H9 (cell line): ENCODE results near the gene OMA1. TPM values are rescaled to one million over a fixed set of nuclear protein-coding genes. Genes with fewer than 3 reads are reported as not detected.

Source experiments
- DNase-seq: peaks from one replicate; pipeline ENCODE4 v3.0.0-alpha.2; 2017
- H2AFZ ChIP-seq: one replicate; pipeline ENCODE4 v1.6.1; 2013; ENCODE audit warnings: mild to moderate bottlenecking, low read length, control low read depth, moderate library complexity
- H2AK5ac ChIP-seq: 2 replicates; pipeline ENCODE4 v1.6.1; 2013; ENCODE audit warnings: low read length, control low read depth, mixed read lengths; ENCODE audit not compliant: insufficient read length
- H2BK120ac ChIP-seq: one replicate; pipeline ENCODE4 v1.6.1; 2013; ENCODE audit warnings: low read depth, mild to moderate bottlenecking, low read length, control low read depth, inconsistent platforms; ENCODE audit not compliant: poor library complexity, severe bottlenecking
- H2BK12ac ChIP-seq: 2 replicates; pipeline ENCODE4 v1.6.1; 2013; ENCODE audit warnings: low read length, control low read depth, mixed read lengths, low read depth; ENCODE audit not compliant: insufficient read length
- H2BK15ac ChIP-seq: 2 replicates; pipeline ENCODE4 v1.6.1; 2013; ENCODE audit warnings: low read depth, low read length, control low read depth
- H2BK20ac ChIP-seq: one replicate; pipeline ENCODE4 v1.6.1; 2013; ENCODE audit warnings: low read depth, mild to moderate bottlenecking, low read length, control low read depth, inconsistent platforms; ENCODE audit not compliant: poor library complexity, severe bottlenecking
- H2BK5ac ChIP-seq: 2 replicates; pipeline ENCODE4 v1.6.1; 2013; ENCODE audit warnings: low read length, control low read depth, mixed read lengths; ENCODE audit not compliant: insufficient read length
- H3K14ac ChIP-seq: 2 replicates; pipeline ENCODE4 v1.6.1; 2013; ENCODE audit warnings: low read length, control low read depth; ENCODE audit not compliant: insufficient read depth
- H3K18ac ChIP-seq: 2 replicates; pipeline ENCODE4 v1.6.1; 2013; ENCODE audit warnings: low read depth, mild to moderate bottlenecking, mixed read lengths, low read length, control low read depth; ENCODE audit not compliant: insufficient read length
- H3K23ac ChIP-seq: 2 replicates; pipeline ENCODE4 v1.6.1; 2013; ENCODE audit warnings: low read length, control low read depth, mixed read lengths, low read depth; ENCODE audit not compliant: insufficient read length
- H3K23me2 ChIP-seq: 2 replicates; pipeline ENCODE4 v1.6.1; 2013; ENCODE audit warnings: low read depth, mild to moderate bottlenecking, mixed read lengths, low read length, control low read depth; ENCODE audit not compliant: insufficient read length, poor library complexity, severe bottlenecking
- H3K27ac ChIP-seq: 2 replicates; pipeline ENCODE4 v1.5.1; 2013; ENCODE audit warnings: low read length, control low read depth, mixed read lengths, low read depth; ENCODE audit not compliant: insufficient read length
- H3K27me3 ChIP-seq: 2 replicates; pipeline ENCODE4 v1.6.1; 2013; ENCODE audit warnings: low read length, control low read depth, inconsistent platforms; ENCODE audit not compliant: insufficient read depth
- H3K4ac ChIP-seq: 2 replicates; pipeline ENCODE4 v1.6.1; 2013; ENCODE audit warnings: low read depth, mild to moderate bottlenecking, control low read depth, inconsistent platforms, low read length, moderate library complexity
- H3K4me1 ChIP-seq: 2 replicates; pipeline ENCODE4 v1.6.1; 2013; ENCODE audit warnings: low read length, control low read depth, inconsistent platforms; ENCODE audit not compliant: insufficient read depth
- H3K4me2 ChIP-seq: 2 replicates; pipeline ENCODE4 v1.6.1; 2013; ENCODE audit warnings: low read length, control low read depth, mixed read lengths; ENCODE audit not compliant: insufficient read length, insufficient read depth
- H3K56ac ChIP-seq: 2 replicates; pipeline ENCODE4 v1.6.1; 2013; ENCODE audit warnings: low read depth, mild to moderate bottlenecking, mixed read lengths, low read length, control low read depth; ENCODE audit not compliant: insufficient read length
- H3K79me1 ChIP-seq: 2 replicates; pipeline ENCODE4 v1.6.1; 2013; ENCODE audit warnings: low read depth, mild to moderate bottlenecking, moderate library complexity, low read length, control low read depth, inconsistent platforms; ENCODE audit not compliant: insufficient read depth, poor library complexity, severe bottlenecking
- H3K79me2 ChIP-seq: 2 replicates; pipeline ENCODE4 v1.6.1; 2013; ENCODE audit warnings: low read length, control low read depth, inconsistent platforms; ENCODE audit not compliant: insufficient read depth
- H3K9ac ChIP-seq: 2 replicates; pipeline ENCODE4 v1.6.1; 2013; ENCODE audit warnings: low read length, control low read depth, mixed read lengths; ENCODE audit not compliant: insufficient read length; ENCODE audit errors: extremely low read depth
- H3K9me3 ChIP-seq: one replicate; pipeline ENCODE4 v1.6.1; 2013; ENCODE audit warnings: low read depth, low read length, inconsistent platforms; ENCODE audit not compliant: control insufficient read depth
- H3T11ph ChIP-seq: one replicate; pipeline ENCODE4 v1.6.1; 2013; ENCODE audit warnings: mild to moderate bottlenecking, low read length, control low read depth, inconsistent platforms
- H4K20me1 ChIP-seq: one replicate; pipeline ENCODE4 v1.6.1; 2013; ENCODE audit not compliant: control insufficient read depth, insufficient read length, insufficient read depth
- H4K5ac ChIP-seq: 2 replicates; pipeline ENCODE4 v1.6.1; 2013; ENCODE audit warnings: low read depth, mild to moderate bottlenecking, mixed read lengths, low read length, control low read depth; ENCODE audit not compliant: insufficient read length
- H4K8ac ChIP-seq: replicated peaks from 2 replicates; pipeline ENCODE4 v1.6.1; 2013; ENCODE audit warnings: low read length, control low read depth, mixed read lengths, low read depth; ENCODE audit not compliant: insufficient read length
- H4K91ac ChIP-seq: 2 replicates; pipeline ENCODE4 v1.6.1; 2013; ENCODE audit warnings: low read depth, mild to moderate bottlenecking, moderate library complexity, mixed read lengths, low read length, control low read depth; ENCODE audit not compliant: insufficient read length
- H3K27ac Mint-ChIP-seq, 3 experiments: 2 replicates in 2 of 3; 3 replicates in 1 of 3; pipeline ENCODE4 v1.8.0; 2020 to 2021; ENCODE audit warnings: mixed read lengths in 3 of 3, mild to moderate bottlenecking in 1 of 3, moderate library complexity in 1 of 3
- H3K27me3 Mint-ChIP-seq: 2 replicates; pipeline ENCODE4 v1.8.0; 2021; ENCODE audit warnings: low read depth, mild to moderate bottlenecking, moderate library complexity, mixed read lengths
- H3K36me3 Mint-ChIP-seq, 3 experiments: 2 replicates in 2 of 3; 3 replicates in 1 of 3; pipeline ENCODE4 v1.8.0; 2020 to 2021; ENCODE audit warnings: low read depth in 3 of 3, mixed read lengths in 3 of 3; ENCODE audit not compliant: insufficient read depth in 1 of 3
- H3K4me1 Mint-ChIP-seq, 2 experiments: 2 replicates each; pipeline ENCODE4 v1.8.0; 2020; ENCODE audit warnings: mixed read lengths in 2 of 2
- H3K4me3 Mint-ChIP-seq, 2 experiments: 2 replicates in 1 of 2; 3 replicates in 1 of 2; pipeline ENCODE4 v1.8.0; 2020 to 2021; ENCODE audit warnings: mild to moderate bottlenecking in 2 of 2, mixed read lengths in 2 of 2, moderate library complexity in 1 of 2
- H3K9me3 Mint-ChIP-seq, 2 experiments: 2 replicates in 1 of 2; 3 replicates in 1 of 2; pipeline ENCODE4 v1.8.0; 2020; ENCODE audit warnings: mild to moderate bottlenecking in 2 of 2, mixed read lengths in 2 of 2, moderate library complexity in 1 of 2
- WGBS: extraction: QIAGEN DNeasy Blood & Tissue Kit; methylation state at CpG from one replicate; pipeline ENCODE4 v1.1.7; 2013; ENCODE audit warnings: missing lambda C conversion rate, low lambda C conversion rate, mixed read lengths; ENCODE audit not compliant: insufficient read length; ENCODE audit errors: extremely low coverage; 5-methylcytosine and 5-hydroxymethylcytosine counted together
- total RNA-seq: library from RNA; stranded (reverse); gene quantifications from 2 replicates; pipeline ENCODE4 v1.2.1, GENCODE V29; 2021
- TF ChIP-seq, protein P1 (sequence below): fragments of 200-600 bp; sonication (generic); conservative IDR thresholded peaks from 3 replicates; pipeline ENCODE4 v1.8.0; 2021; ENCODE audit warnings: antibody characterized with exemption, mild to moderate bottlenecking

OMA1 gene
- total RNA-seq, 1 experiment from 2014 or later, result 12.9 TPM

DNA sequence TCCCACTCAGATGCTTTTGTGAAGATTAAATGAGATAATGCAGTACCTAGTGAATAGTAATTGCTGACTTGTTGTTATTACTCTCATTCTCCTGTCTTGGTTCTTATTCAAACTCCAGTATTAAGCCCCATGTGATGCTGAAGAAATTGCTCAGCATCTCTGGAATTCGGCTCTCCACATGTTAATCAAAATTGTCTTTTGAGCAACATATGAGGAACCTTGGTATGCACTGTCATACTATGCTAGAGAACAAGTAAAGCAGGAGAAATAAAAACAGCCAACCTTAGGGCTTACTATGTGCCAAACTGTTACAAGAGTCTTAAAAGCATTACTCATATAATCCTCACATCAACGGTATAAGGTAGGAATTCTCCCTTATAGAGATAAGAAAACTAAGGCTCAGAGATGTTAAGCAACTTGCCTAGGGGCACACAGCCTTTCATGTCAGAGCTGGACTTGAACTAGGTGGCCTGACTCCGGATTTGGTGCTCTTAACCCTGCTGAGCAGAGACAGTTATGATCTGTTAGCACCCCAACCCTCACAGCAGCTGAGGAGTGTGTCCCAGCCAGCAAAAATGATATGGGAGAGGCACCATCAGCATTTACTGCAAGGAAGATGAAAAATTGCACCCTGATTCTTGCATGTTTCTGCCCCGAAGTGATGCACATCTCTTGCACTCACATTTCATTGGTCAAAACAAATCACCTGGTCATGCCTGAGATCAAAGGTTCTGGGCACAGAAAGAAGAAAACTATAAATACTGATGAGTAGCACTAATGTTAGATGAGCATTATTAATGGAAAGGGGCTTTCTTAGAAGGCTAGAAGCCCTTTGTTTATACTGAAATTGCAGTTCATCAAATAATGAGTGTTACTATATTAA is 102.3 kb downstream of the OMA1 start:
- no peaks in the 10 kb centered on the region for H3K79me1 ChIP-seq
- H3K79me2 ChIP-seq, result no peaks in the 10 kb centered on the region
- H3K4me3 Mint-ChIP-seq, result no peak overlapping the region
- H4K91ac ChIP-seq, result no peak overlapping the region
- H2BK15ac ChIP-seq, result no peak overlapping the region
- H3K14ac ChIP-seq, result no peak overlapping the region
- H3K4me1 ChIP-seq, result peaks cover 5% of the 10 kb centered on the region; the same call in 1 of the 2 replicates
- peaks cover 7 to 21% of the 10 kb centered on the region in 2 experiments for H3K4me1 Mint-ChIP-seq
- no peaks in the 10 kb centered on the region for H4K20me1 ChIP-seq
- no peak overlapping the region for H2BK12ac ChIP-seq
- H3K56ac ChIP-seq, result no peak overlapping the region
- no peaks in the 10 kb centered on the region for H3K9me3 Mint-ChIP-seq
- H3K27ac ChIP-seq, result no peak overlapping the region
- DNase-seq, result no peak
- no peak overlapping the region for H2AFZ ChIP-seq
- no peak overlapping the region for H3K27ac Mint-ChIP-seq
- WGBS, result no CpG with 5 or more reads among the region's 4 CpGs
- no peaks in the 10 kb centered on the region for H3K36me3 Mint-ChIP-seq
- no peak overlapping the region for H2BK5ac ChIP-seq
- H3K23ac ChIP-seq, result no peak overlapping the region
- no peak overlapping the region for H3K4me2 ChIP-seq
- H3K9ac ChIP-seq, result no peak overlapping the region
- no peaks in the 10 kb centered on the region for H3K9me3 ChIP-seq
- H3K27me3 Mint-ChIP-seq, result peaks cover 1% of the 10 kb centered on the region; the same call in 1 of the 2 replicates
- no peak overlapping the region for H4K5ac ChIP-seq
- TF ChIP-seq, protein P1, sequence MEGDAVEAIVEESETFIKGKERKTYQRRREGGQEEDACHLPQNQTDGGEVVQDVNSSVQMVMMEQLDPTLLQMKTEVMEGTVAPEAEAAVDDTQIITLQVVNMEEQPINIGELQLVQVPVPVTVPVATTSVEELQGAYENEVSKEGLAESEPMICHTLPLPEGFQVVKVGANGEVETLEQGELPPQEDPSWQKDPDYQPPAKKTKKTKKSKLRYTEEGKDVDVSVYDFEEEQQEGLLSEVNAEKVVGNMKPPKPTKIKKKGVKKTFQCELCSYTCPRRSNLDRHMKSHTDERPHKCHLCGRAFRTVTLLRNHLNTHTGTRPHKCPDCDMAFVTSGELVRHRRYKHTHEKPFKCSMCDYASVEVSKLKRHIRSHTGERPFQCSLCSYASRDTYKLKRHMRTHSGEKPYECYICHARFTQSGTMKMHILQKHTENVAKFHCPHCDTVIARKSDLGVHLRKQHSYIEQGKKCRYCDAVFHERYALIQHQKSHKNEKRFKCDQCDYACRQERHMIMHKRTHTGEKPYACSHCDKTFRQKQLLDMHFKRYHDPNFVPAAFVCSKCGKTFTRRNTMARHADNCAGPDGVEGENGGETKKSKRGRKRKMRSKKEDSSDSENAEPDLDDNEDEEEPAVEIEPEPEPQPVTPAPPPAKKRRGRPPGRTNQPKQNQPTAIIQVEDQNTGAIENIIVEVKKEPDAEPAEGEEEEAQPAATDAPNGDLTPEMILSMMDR, result no peak
- H3T11ph ChIP-seq, result no peak overlapping the region
- no peak overlapping the region for H2AK5ac ChIP-seq
- H3K23me2 ChIP-seq, result no peaks in the 10 kb centered on the region
- no peaks in the 10 kb centered on the region for H3K27me3 ChIP-seq
- no peak overlapping the region for H3K18ac ChIP-seq
- H2BK20ac ChIP-seq, result no peak overlapping the region
- H3K4ac ChIP-seq, result no peak overlapping the region
- H4K8ac ChIP-seq, result no peak overlapping the region
- no peak overlapping the region for H2BK120ac ChIP-seq
